ENCODE measurements around the gene ST6GALNAC3. TPM values are rescaled to one million over a fixed set of nuclear protein-coding genes. Genes with fewer than 3 reads are reported as not detected.

ST6GALNAC3 gene
- total RNA-seq, 4 donors from 2014 or later: 2.8 to 3.5 (median 3.4) TPM

GRCh38 chr1:76541618-76542017 is 467.1 kb downstream of the ST6GALNAC3 start:
- no peaks in the 10 kb centered on the region for H3K36me3 ChIP-seq
- no peaks in the 10 kb centered on the region for H3K27me3 ChIP-seq
- H3K27ac ChIP-seq: no peak overlapping the region
- no peaks in the 10 kb centered on the region for H3K9me3 ChIP-seq
- peaks cover 0 to 10% (median 0%) of the 10 kb centered on the region in 4 donors for H3K4me1 ChIP-seq
- TF ChIP-seq POLR2A (IDR thresholded peaks at IDR 0.05) (no peak), CTCF (IDR thresholded peaks at IDR 0.05) (no peak)
- no peak for DNase-seq
- no peak overlapping the region for H3K4me3 ChIP-seq

- DNase-seq: no peak
- Histone ChIP-seq H3K4me3 (no peak overlapping the region), H3K27ac (no peak overlapping the region), H3K4me1 (peaks cover 0 to 17% (median 0%) of the 10 kb centered on the region in 4 donors), H3K9me3 (no peaks in the 10 kb centered on the region), H3K27me3 (no peaks in the 10 kb centered on the region), H3K36me3 (no peaks in the 10 kb centered on the region)
- TF ChIP-seq POLR2A (IDR thresholded peaks at IDR 0.05): no peak
- TF ChIP-seq CTCF (IDR thresholded peaks at IDR 0.05): no peak
Observed at GRCh38 chr1:76542359-76542758, 467.8 kb downstream of the ST6GALNAC3 start.

- Histone ChIP-seq H3K9me3 (no peaks in the 10 kb centered on the region), H3K36me3 (no peaks in the 10 kb centered on the region), H3K4me3 (no peak overlapping the region), H3K27me3 (no peaks in the 10 kb centered on the region), H3K27ac (no peak overlapping the region), H3K4me1 (peaks cover 0 to 20% (median 0%) of the 10 kb centered on the region in 4 donors)
- TF ChIP-seq CTCF (IDR thresholded peaks at IDR 0.05): no peak
- no peak for TF ChIP-seq POLR2A (IDR thresholded peaks at IDR 0.05)
- no peak for DNase-seq
Observed at GRCh38 chr1:76543495-76543894, 468.9 kb downstream of the ST6GALNAC3 start.

- DNase-seq: no peak
- Histone ChIP-seq H3K36me3 (no peaks in the 10 kb centered on the region), H3K27me3 (no peaks in the 10 kb centered on the region), H3K9me3 (no peaks in the 10 kb centered on the region), H3K27ac (peak overlapping the region in 2 of 4 donors; percentile 6 to 13), H3K4me3 (no peak overlapping the region), H3K4me1 (peaks cover 0 to 20% (median 0%) of the 10 kb centered on the region in 4 donors)
- no peak for TF ChIP-seq POLR2A (IDR thresholded peaks at IDR 0.05)
- TF ChIP-seq CTCF (IDR thresholded peaks at IDR 0.05): no peak
Observed at GRCh38 chr1:76546354-76546933, 471.9 kb downstream of the ST6GALNAC3 start.

GRCh38 chr1:76547916-76548315 is 473.4 kb downstream of the ST6GALNAC3 start:
- DNase-seq: no peak
- no peak for TF ChIP-seq POLR2A (IDR thresholded peaks at IDR 0.05)
- TF ChIP-seq CTCF (IDR thresholded peaks at IDR 0.05): peak in 3 of 6 experiments; percentile 44 to 46 (median 46)
- Histone ChIP-seq H3K9me3 (no peaks in the 10 kb centered on the region), H3K27ac (peak overlapping the region in 2 of 4 donors; percentile 32 to 41), H3K4me1 (peaks cover 0 to 20% (median 0%) of the 10 kb centered on the region in 4 donors), H3K4me3 (no peak overlapping the region), H3K36me3 (no peaks in the 10 kb centered on the region), H3K27me3 (no peaks in the 10 kb centered on the region)
